H9 (cell line): ENCODE results near the gene PTGES3L. TPM values are rescaled to one million over a fixed set of nuclear protein-coding genes. Genes with fewer than 3 reads are reported as not detected.

ENCODE experiments used
- DNase-seq: peaks from one replicate; pipeline ENCODE4 v3.0.0-alpha.2; 2017
- H2AFZ ChIP-seq: one replicate; pipeline ENCODE4 v1.6.1; 2013; ENCODE audit warnings: mild to moderate bottlenecking, low read length, control low read depth, moderate library complexity
- H2AK5ac ChIP-seq: 2 replicates; pipeline ENCODE4 v1.6.1; 2013; ENCODE audit warnings: low read length, control low read depth, mixed read lengths; ENCODE audit not compliant: insufficient read length
- H2BK120ac ChIP-seq: one replicate; pipeline ENCODE4 v1.6.1; 2013; ENCODE audit warnings: low read depth, mild to moderate bottlenecking, low read length, control low read depth, inconsistent platforms; ENCODE audit not compliant: poor library complexity, severe bottlenecking
- H2BK12ac ChIP-seq: 2 replicates; pipeline ENCODE4 v1.6.1; 2013; ENCODE audit warnings: low read length, control low read depth, mixed read lengths, low read depth; ENCODE audit not compliant: insufficient read length
- H2BK15ac ChIP-seq: 2 replicates; pipeline ENCODE4 v1.6.1; 2013; ENCODE audit warnings: low read depth, low read length, control low read depth
- H2BK20ac ChIP-seq: one replicate; pipeline ENCODE4 v1.6.1; 2013; ENCODE audit warnings: low read depth, mild to moderate bottlenecking, low read length, control low read depth, inconsistent platforms; ENCODE audit not compliant: poor library complexity, severe bottlenecking
- H2BK5ac ChIP-seq: 2 replicates; pipeline ENCODE4 v1.6.1; 2013; ENCODE audit warnings: low read length, control low read depth, mixed read lengths; ENCODE audit not compliant: insufficient read length
- H3K14ac ChIP-seq: 2 replicates; pipeline ENCODE4 v1.6.1; 2013; ENCODE audit warnings: low read length, control low read depth; ENCODE audit not compliant: insufficient read depth
- H3K18ac ChIP-seq: 2 replicates; pipeline ENCODE4 v1.6.1; 2013; ENCODE audit warnings: low read depth, mild to moderate bottlenecking, mixed read lengths, low read length, control low read depth; ENCODE audit not compliant: insufficient read length
- H3K23ac ChIP-seq: 2 replicates; pipeline ENCODE4 v1.6.1; 2013; ENCODE audit warnings: low read length, control low read depth, mixed read lengths, low read depth; ENCODE audit not compliant: insufficient read length
- H3K23me2 ChIP-seq: 2 replicates; pipeline ENCODE4 v1.6.1; 2013; ENCODE audit warnings: low read depth, mild to moderate bottlenecking, mixed read lengths, low read length, control low read depth; ENCODE audit not compliant: insufficient read length, poor library complexity, severe bottlenecking
- H3K27ac ChIP-seq: 2 replicates; pipeline ENCODE4 v1.5.1; 2013; ENCODE audit warnings: low read length, control low read depth, mixed read lengths, low read depth; ENCODE audit not compliant: insufficient read length
- H3K27me3 ChIP-seq: 2 replicates; pipeline ENCODE4 v1.6.1; 2013; ENCODE audit warnings: low read length, control low read depth, inconsistent platforms; ENCODE audit not compliant: insufficient read depth
- H3K4ac ChIP-seq: 2 replicates; pipeline ENCODE4 v1.6.1; 2013; ENCODE audit warnings: low read depth, mild to moderate bottlenecking, control low read depth, inconsistent platforms, low read length, moderate library complexity
- H3K4me1 ChIP-seq: 2 replicates; pipeline ENCODE4 v1.6.1; 2013; ENCODE audit warnings: low read length, control low read depth, inconsistent platforms; ENCODE audit not compliant: insufficient read depth
- H3K4me2 ChIP-seq: 2 replicates; pipeline ENCODE4 v1.6.1; 2013; ENCODE audit warnings: low read length, control low read depth, mixed read lengths; ENCODE audit not compliant: insufficient read length, insufficient read depth
- H3K56ac ChIP-seq: 2 replicates; pipeline ENCODE4 v1.6.1; 2013; ENCODE audit warnings: low read depth, mild to moderate bottlenecking, mixed read lengths, low read length, control low read depth; ENCODE audit not compliant: insufficient read length
- H3K79me1 ChIP-seq: 2 replicates; pipeline ENCODE4 v1.6.1; 2013; ENCODE audit warnings: low read depth, mild to moderate bottlenecking, moderate library complexity, low read length, control low read depth, inconsistent platforms; ENCODE audit not compliant: insufficient read depth, poor library complexity, severe bottlenecking
- H3K79me2 ChIP-seq: 2 replicates; pipeline ENCODE4 v1.6.1; 2013; ENCODE audit warnings: low read length, control low read depth, inconsistent platforms; ENCODE audit not compliant: insufficient read depth
- H3K9ac ChIP-seq: 2 replicates; pipeline ENCODE4 v1.6.1; 2013; ENCODE audit warnings: low read length, control low read depth, mixed read lengths; ENCODE audit not compliant: insufficient read length; ENCODE audit errors: extremely low read depth
- H3K9me3 ChIP-seq: one replicate; pipeline ENCODE4 v1.6.1; 2013; ENCODE audit warnings: low read depth, low read length, inconsistent platforms; ENCODE audit not compliant: control insufficient read depth
- H3T11ph ChIP-seq: one replicate; pipeline ENCODE4 v1.6.1; 2013; ENCODE audit warnings: mild to moderate bottlenecking, low read length, control low read depth, inconsistent platforms
- H4K20me1 ChIP-seq: one replicate; pipeline ENCODE4 v1.6.1; 2013; ENCODE audit not compliant: control insufficient read depth, insufficient read length, insufficient read depth
- H4K5ac ChIP-seq: 2 replicates; pipeline ENCODE4 v1.6.1; 2013; ENCODE audit warnings: low read depth, mild to moderate bottlenecking, mixed read lengths, low read length, control low read depth; ENCODE audit not compliant: insufficient read length
- H4K8ac ChIP-seq: replicated peaks from 2 replicates; pipeline ENCODE4 v1.6.1; 2013; ENCODE audit warnings: low read length, control low read depth, mixed read lengths, low read depth; ENCODE audit not compliant: insufficient read length
- H4K91ac ChIP-seq: 2 replicates; pipeline ENCODE4 v1.6.1; 2013; ENCODE audit warnings: low read depth, mild to moderate bottlenecking, moderate library complexity, mixed read lengths, low read length, control low read depth; ENCODE audit not compliant: insufficient read length
- H3K27ac Mint-ChIP-seq, 3 experiments: 2 replicates in 2 of 3; 3 replicates in 1 of 3; pipeline ENCODE4 v1.8.0; 2020 to 2021; ENCODE audit warnings: mixed read lengths in 3 of 3, mild to moderate bottlenecking in 1 of 3, moderate library complexity in 1 of 3
- H3K27me3 Mint-ChIP-seq: 2 replicates; pipeline ENCODE4 v1.8.0; 2021; ENCODE audit warnings: low read depth, mild to moderate bottlenecking, moderate library complexity, mixed read lengths
- H3K36me3 Mint-ChIP-seq, 3 experiments: 2 replicates in 2 of 3; 3 replicates in 1 of 3; pipeline ENCODE4 v1.8.0; 2020 to 2021; ENCODE audit warnings: low read depth in 3 of 3, mixed read lengths in 3 of 3; ENCODE audit not compliant: insufficient read depth in 1 of 3
- H3K4me1 Mint-ChIP-seq, 2 experiments: 2 replicates each; pipeline ENCODE4 v1.8.0; 2020; ENCODE audit warnings: mixed read lengths in 2 of 2
- H3K4me3 Mint-ChIP-seq, 2 experiments: 2 replicates in 1 of 2; 3 replicates in 1 of 2; pipeline ENCODE4 v1.8.0; 2020 to 2021; ENCODE audit warnings: mild to moderate bottlenecking in 2 of 2, mixed read lengths in 2 of 2, moderate library complexity in 1 of 2
- H3K9me3 Mint-ChIP-seq, 2 experiments: 2 replicates in 1 of 2; 3 replicates in 1 of 2; pipeline ENCODE4 v1.8.0; 2020; ENCODE audit warnings: mild to moderate bottlenecking in 2 of 2, mixed read lengths in 2 of 2, moderate library complexity in 1 of 2
- WGBS: extraction: QIAGEN DNeasy Blood & Tissue Kit; methylation state at CpG from one replicate; pipeline ENCODE4 v1.1.7; 2013; ENCODE audit warnings: missing lambda C conversion rate, low lambda C conversion rate, mixed read lengths; ENCODE audit not compliant: insufficient read length; ENCODE audit errors: extremely low coverage; 5-methylcytosine and 5-hydroxymethylcytosine counted together
- total RNA-seq: library from RNA; stranded (reverse); gene quantifications from 2 replicates; pipeline ENCODE4 v1.2.1, GENCODE V29; 2021
- TF ChIP-seq, protein P1 (sequence below): fragments of 200-600 bp; sonication (generic); conservative IDR thresholded peaks from 3 replicates; pipeline ENCODE4 v1.8.0; 2021; ENCODE audit warnings: antibody characterized with exemption, mild to moderate bottlenecking

Gene PTGES3L
- total RNA-seq, 1 experiment from 2014 or later: 4.2 TPM

- H3K9me3 Mint-ChIP-seq: no peaks in the 10 kb centered on the region
- Histone ChIP-seq H2BK20ac (no peak within 1 kb of the TSS), H3K23ac (no peak within 1 kb of the TSS), H4K8ac (no peak within 1 kb of the TSS), H2AFZ (no peak within 1 kb of the TSS), H3K4ac (no peak within 1 kb of the TSS), H4K20me1 (no peaks in the 10 kb centered on the region), H3K23me2 (no peaks in the 10 kb centered on the region), H2BK120ac (no peak within 1 kb of the TSS), H2BK12ac (no peak within 1 kb of the TSS), H3K18ac (no peak within 1 kb of the TSS), H3T11ph (no peak within 1 kb of the TSS), H3K79me1 (no peaks in the 10 kb centered on the region), H3K4me2 (peak within 1 kb of the TSS; percentile 42), H3K79me2 (no peaks in the 10 kb centered on the region), H3K27me3 (no peaks in the 10 kb centered on the region), H3K27ac (no peak within 1 kb of the TSS), H2BK5ac (no peak within 1 kb of the TSS), H4K5ac (no peak within 1 kb of the TSS), H4K91ac (no peak within 1 kb of the TSS), H3K56ac (no peak within 1 kb of the TSS), H3K14ac (no peak within 1 kb of the TSS), H2AK5ac (no peak within 1 kb of the TSS), H3K4me1 (no peaks in the 10 kb centered on the region), H2BK15ac (no peak within 1 kb of the TSS), H3K9ac (peak within 1 kb of the TSS; percentile 20), H3K9me3 (no peaks in the 10 kb centered on the region)
- no CpG with 5 or more reads among the region's 18 CpGs for WGBS
- peak; percentile 88 for DNase-seq
- peak within 1 kb of the TSS; percentile 58 to 76 for H3K4me3 Mint-ChIP-seq
- H3K4me1 Mint-ChIP-seq: peaks cover 7 to 8% of the 10 kb centered on the region in 2 experiments
- H3K27me3 Mint-ChIP-seq: no peaks in the 10 kb centered on the region
- peak within 1 kb of the TSS; percentile 84 to 98 (median 87) for H3K27ac Mint-ChIP-seq
- peaks cover 9 to 39% (median 20%) of the 10 kb centered on the region in 3 experiments for H3K36me3 Mint-ChIP-seq
- TF ChIP-seq, protein P1, sequence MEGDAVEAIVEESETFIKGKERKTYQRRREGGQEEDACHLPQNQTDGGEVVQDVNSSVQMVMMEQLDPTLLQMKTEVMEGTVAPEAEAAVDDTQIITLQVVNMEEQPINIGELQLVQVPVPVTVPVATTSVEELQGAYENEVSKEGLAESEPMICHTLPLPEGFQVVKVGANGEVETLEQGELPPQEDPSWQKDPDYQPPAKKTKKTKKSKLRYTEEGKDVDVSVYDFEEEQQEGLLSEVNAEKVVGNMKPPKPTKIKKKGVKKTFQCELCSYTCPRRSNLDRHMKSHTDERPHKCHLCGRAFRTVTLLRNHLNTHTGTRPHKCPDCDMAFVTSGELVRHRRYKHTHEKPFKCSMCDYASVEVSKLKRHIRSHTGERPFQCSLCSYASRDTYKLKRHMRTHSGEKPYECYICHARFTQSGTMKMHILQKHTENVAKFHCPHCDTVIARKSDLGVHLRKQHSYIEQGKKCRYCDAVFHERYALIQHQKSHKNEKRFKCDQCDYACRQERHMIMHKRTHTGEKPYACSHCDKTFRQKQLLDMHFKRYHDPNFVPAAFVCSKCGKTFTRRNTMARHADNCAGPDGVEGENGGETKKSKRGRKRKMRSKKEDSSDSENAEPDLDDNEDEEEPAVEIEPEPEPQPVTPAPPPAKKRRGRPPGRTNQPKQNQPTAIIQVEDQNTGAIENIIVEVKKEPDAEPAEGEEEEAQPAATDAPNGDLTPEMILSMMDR: no peak; the same call in 2 of the 3 replicates
Observed at GRCh38 chr17:43006639-43007551, 27.0 kb upstream of the PTGES3L start, which contains the start of gene IFI35. Gene IFI35 (plus strand): TSS chr17:43006784. CDS start chr17:43006948, 164 bp downstream.
